K562 (cell line): ENCODE results near the gene AP5Z1. TPM values are rescaled to one million over a fixed set of nuclear protein-coding genes. Genes with fewer than 3 reads are reported as not detected.

Experiments
- E2F6 ChIP-seq, 2 experiments: IDR thresholded peaks; 2 replicates each; pipeline ENCODE4 v1.6.1; 2011; ENCODE audit warnings: borderline replicate concordance in 1 of 2, control low read depth in 1 of 2, low read depth in 1 of 2, low read length in 1 of 2, mild to moderate bottlenecking in 1 of 2, mixed read lengths in 1 of 2, moderate library complexity in 1 of 2; ENCODE audit not compliant: insufficient read depth in 1 of 2, insufficient read length in 1 of 2, poor library complexity in 1 of 2, severe bottlenecking in 1 of 2; ENCODE audit errors: extremely low read depth in 1 of 2
- MCM2 ChIP-seq: fragments of 450-650 bp; IDR thresholded peaks from 2 replicates; pipeline ENCODE4 v1.6.1; 2017; ENCODE audit warnings: low read depth, mild to moderate bottlenecking
- MGA ChIP-seq: fragments of 450-650 bp; IDR thresholded peaks from 2 replicates; pipeline ENCODE4 v1.6.1; 2016; ENCODE audit warnings: mild to moderate bottlenecking, moderate library complexity
- NFIC ChIP-seq: fragments of 450-650 bp; IDR thresholded peaks from 2 replicates; pipeline ENCODE4 v1.6.1; 2017; ENCODE audit warnings: mild to moderate bottlenecking, inconsistent platforms
- PCBP1 ChIP-seq: fragments of 200-400 bp; formaldehyde crosslinking; IDR thresholded peaks from 2 replicates; pipeline ENCODE4 v1.6.1; 2018; ENCODE audit warnings: mild to moderate bottlenecking, low read depth, low read length; ENCODE audit not compliant: poor library complexity, severe bottlenecking
- POLR2B ChIP-seq: fragments of 450-650 bp; IDR thresholded peaks from 2 replicates; pipeline ENCODE4 v1.6.1; 2018; ENCODE audit warnings: low read depth; ENCODE audit not compliant: partially characterized antibody
- PTBP1 ChIP-seq: fragments of 200-400 bp; formaldehyde crosslinking; IDR thresholded peaks from 2 replicates; pipeline ENCODE4 v1.6.1; 2017; ENCODE audit warnings: low read depth, low read length
- RBFOX2 ChIP-seq: fragments of 200-400 bp; formaldehyde crosslinking; IDR thresholded peaks from 2 replicates; pipeline ENCODE4 v1.6.1; 2017; ENCODE audit warnings: low read depth, mild to moderate bottlenecking, low read length, moderate library complexity
- VEZF1 ChIP-seq: fragments of 200-800 bp; sonication (Bioruptor generic); IDR thresholded peaks from 2 replicates; pipeline ENCODE4 v1.6.1; 2017; ENCODE audit warnings: missing genetic modification characterization, missing compliant biosample characterization
- ZNF57 ChIP-seq: fragments of 450-650 bp; formaldehyde crosslinking; IDR thresholded peaks from 2 replicates; pipeline ENCODE4 v1.4.0; 2020; ENCODE audit warnings: mild to moderate bottlenecking, moderate library complexity
- polyA plus RNA-seq, 8 experiments: library from polyadenylated mRNA; depleted of rRNA in 4 of 8; stranded (reverse) in 5 of 8; unstranded in 3 of 8; fragments of >200 nt; fragmentation: Nextera tagmentation in 2 of 8; fragmentation: Illumina TruSeq in 1 of 8; extraction: Ambion mirVana in 2 of 8; extraction: Trizol in 1 of 8; gene quantifications; 2 replicates each; pipeline versions ENCODE4 v1.2.1 to v1.2.3, GENCODE V29; 2011 to 2014; ENCODE audit warnings: inconsistent platforms in 1 of 8, missing spikeins in 1 of 8
- total RNA-seq, 7 experiments: library from RNA; depleted of rRNA in 6 of 7; stranded (reverse); fragments of >200 nt in 6 of 7; fragmentation: Illumina TruSeq in 2 of 7; extraction: Trizol in 2 of 7; gene quantifications; 2 replicates each; pipeline versions ENCODE4 v1.2.1 to v1.2.3, GENCODE V29; 2011 to 2021; ENCODE audit warnings: low replicate concordance in 1 of 7

Gene AP5Z1
- total and polyA plus RNA-seq, 9 of the 15 experiments (the other 6 are each of a cell fraction or from before 2014, with no cell fraction given) = 0.06 to 31.1 (median 6.4) TPM

GRCh38 chr7:4799508-4800268 lies 24.3 kb downstream of the AP5Z1 start (continued):
- TF ChIP-seq MGA = peak; percentile 56; the same call in 1 of the 2 replicates
- 0 out of 2 replicates have a peak, but pooled peaks have one; percentile 28 for TF ChIP-seq NFIC
- TF ChIP-seq E2F6 (IDR thresholded peaks at IDR 0.05; ENCODE audit: borderline replicate concordance in 1 of 2, extremely low read depth in 1 of 2, insufficient read depth in 1 of 2, insufficient read length in 1 of 2, low read depth in 1 of 2, low read length in 1 of 2, poor library complexity in 1 of 2, severe bottlenecking in 1 of 2) = peak in 1 of 2 experiments; percentile 35
- no peak for TF ChIP-seq ZNF57 (CRISPR knock-in tag)
- TF ChIP-seq PCBP1 = peak; percentile 25
- TF ChIP-seq RBFOX2 = peak; percentile 39; the same call in 1 of the 2 replicates
- TF ChIP-seq POLR2B = no peak
- TF ChIP-seq VEZF1 (CRISPR knock-in tag) = no peak
- no peak for TF ChIP-seq PTBP1
- no peak for TF ChIP-seq MCM2
